Gastroesophageal sphincter (tissue), 4 donors: ENCODE measurements around the gene ZFP2. TPM values are rescaled to one million over a fixed set of nuclear protein-coding genes. Genes with fewer than 3 reads are reported as not detected.

Experiments
- ATAC-seq: fragments of 150-250 bp; one replicate; pipeline ENCODE4 v1.9.1; 2016; ENCODE audit warnings: mild to moderate bottlenecking, moderate library complexity
- H3K27ac ChIP-seq, 4 donors: fragments of 200-600 bp; sonication (generic) in 3 of 4; 1 replicate in 3 of 4; 2 replicates in 1 of 4; pipeline ENCODE4 v1.5.1; 2016 to 2019
- H3K27me3 ChIP-seq: fragments of 200-600 bp; sonication (generic); one replicate; pipeline ENCODE4 v1.5.1; 2019
- H3K36me3 ChIP-seq, 2 donors: fragments of 200-600 bp; sonication (generic); one replicate each; pipeline ENCODE4 v1.5.1; 2019; ENCODE audit warnings: control low read depth in 1 of 2
- H3K4me1 ChIP-seq, 3 donors: fragments of 200-600 bp; sonication (generic); 1 replicate in 2 of 3; 2 replicates in 1 of 3; pipeline ENCODE4 v1.5.1; 2016 to 2019; ENCODE audit warnings: control low read depth in 2 of 3
- H3K4me3 ChIP-seq, 2 donors: fragments of 200-600 bp; sonication (generic); one replicate each; pipeline ENCODE4 v1.5.1; 2019; ENCODE audit warnings: mild to moderate bottlenecking in 1 of 2, moderate library complexity in 1 of 2
- H3K9me3 ChIP-seq, 3 donors: fragments of 200-600 bp; sonication (generic); one replicate each; pipeline ENCODE4 v1.5.1; 2017 to 2019; ENCODE audit warnings: control low read depth in 2 of 3
- CTCF ChIP-seq, 4 experiments: fragments of 200-600 bp in 2 of 4; fragments of 450-650 bp in 2 of 4; sonication (generic) in 1 of 4; IDR thresholded peaks; one replicate each; pipeline ENCODE4 v1.5.1; 2017 to 2019; ENCODE audit warnings: antibody characterized with exemption in 4 of 4, mild to moderate bottlenecking in 2 of 4, moderate library complexity in 2 of 4
- EP300 ChIP-seq: sonication (generic); formaldehyde crosslinking; IDR thresholded peaks from one replicate; pipeline ENCODE4 v1.6.1; 2017; ENCODE audit warnings: antibody characterized with exemption, mild to moderate bottlenecking
- POLR2A ChIP-seq, 2 donors: fragments of 450-650 bp; IDR thresholded peaks; one replicate each; pipeline ENCODE4 v1.6.1; 2017; ENCODE audit warnings: antibody characterized with exemption in 2 of 2, mild to moderate bottlenecking in 2 of 2, moderate library complexity in 1 of 2
- POLR2AphosphoS5 ChIP-seq: sonication (generic); formaldehyde crosslinking; IDR thresholded peaks from one replicate; pipeline ENCODE4 v1.6.1; 2017; ENCODE audit warnings: antibody characterized with exemption
- WGBS, 2 donors: methylation state at CpG; one replicate each; pipeline ENCODE4 v1.1.5; 2018; ENCODE audit warnings: low coverage in 1 of 2; 5-methylcytosine and 5-hydroxymethylcytosine counted together
- total RNA-seq, 4 donors: library from RNA; depleted of rRNA; stranded (reverse); fragments of >200 nt; gene quantifications; one replicate each; pipeline ENCODE4 v1.1.0, GENCODE V29; 2016

Gene ZFP2
- total RNA-seq, 4 donors from 2014 or later = 1.9 to 12.8 (median 3.4) TPM

DNA sequence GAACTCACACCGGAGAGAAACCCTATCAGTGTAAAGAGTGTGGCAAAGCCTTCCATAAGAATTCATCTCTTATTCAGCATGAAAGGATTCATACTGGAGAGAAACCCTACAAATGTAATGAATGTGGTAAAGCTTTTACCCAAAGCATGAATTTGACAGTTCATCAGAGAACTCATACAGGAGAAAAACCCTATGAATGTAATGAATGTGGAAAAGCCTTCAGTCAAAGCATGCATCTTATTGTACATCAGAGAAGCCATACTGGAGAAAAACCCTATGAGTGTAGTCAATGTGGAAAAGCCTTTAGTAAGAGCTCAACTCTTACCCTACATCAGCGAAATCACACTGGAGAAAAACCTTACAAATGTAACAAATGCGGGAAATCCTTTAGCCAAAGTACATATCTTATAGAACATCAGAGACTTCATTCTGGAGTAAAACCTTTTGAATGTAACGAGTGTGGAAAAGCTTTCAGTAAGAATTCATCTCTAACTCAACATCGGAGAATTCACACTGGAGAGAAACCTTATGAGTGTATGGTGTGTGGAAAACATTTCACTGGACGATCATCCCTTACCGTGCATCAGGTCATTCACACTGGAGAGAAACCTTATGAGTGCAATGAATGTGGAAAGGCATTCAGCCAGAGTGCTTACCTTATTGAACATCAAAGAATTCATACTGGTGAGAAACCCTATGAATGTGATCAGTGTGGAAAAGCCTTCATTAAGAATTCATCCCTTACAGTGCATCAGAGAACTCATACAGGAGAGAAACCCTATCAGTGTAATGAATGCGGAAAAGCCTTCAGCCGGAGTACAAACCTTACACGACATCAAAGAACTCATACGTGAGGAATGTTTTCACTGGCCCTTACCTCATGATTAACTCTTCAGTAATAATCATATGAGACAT, 36.4 kb downstream of the ZFP2 start:
- WGBS, 2 donors = 86 to 93% methylated on average over 10 to 11 of the region's 11 CpGs
- Histone ChIP-seq H3K27me3 (no peaks in the 10 kb centered on the region), H3K36me3 (peaks cover 7 to 95% of the 10 kb centered on the region in 2 donors), H3K27ac (no peak overlapping the region), H3K4me3 (no peak overlapping the region), H3K4me1 (no peaks in the 10 kb centered on the region), H3K9me3 (peaks cover 9 to 100% (median 13%) of the 10 kb centered on the region in 3 donors)
- ATAC-seq = no peak
- TF ChIP-seq POLR2AphosphoS5 = no peak
- TF ChIP-seq POLR2A (IDR thresholded peaks at IDR 0.05) = no peak
- TF ChIP-seq EP300 = no peak
- TF ChIP-seq CTCF (IDR thresholded peaks at IDR 0.05) = no peak

- 0% methylated on average over 1 of the region's 69 CpGs for WGBS, 2 donors
- H3K27ac ChIP-seq = peak within 1 kb of the TSS in 3 of 4 donors; percentile 85 to 95 (median 86)
- H3K36me3 ChIP-seq = peaks cover 0 to 55% of the 10 kb centered on the region in 2 donors
- peaks cover 0 to 23% (median 4%) of the 10 kb centered on the region in 3 donors for H3K4me1 ChIP-seq
- peak within 1 kb of the TSS; percentile 35 to 61 for H3K4me3 ChIP-seq
- H3K9me3 ChIP-seq = peaks cover 0 to 49% (median 2%) of the 10 kb centered on the region in 3 donors
- ATAC-seq = peak; percentile 97
- TF ChIP-seq CTCF (IDR thresholded peaks at IDR 0.05) (peak in 1 of 4 experiments; percentile 8), EP300 (no peak), POLR2A (IDR thresholded peaks at IDR 0.05) (no peak), POLR2AphosphoS5 (peak; percentile 48)
- no peaks in the 10 kb centered on the region for H3K27me3 ChIP-seq
Measured at GRCh38 chr5:178940569-178941360, 45.1 kb downstream of the ZFP2 start, which contains the start of gene ZNF454. Gene ZNF454, plus strand, starts transcription at chr5:178941198. Its CDS starts 1,594 bp downstream, at chr5:178942792.

DNA sequence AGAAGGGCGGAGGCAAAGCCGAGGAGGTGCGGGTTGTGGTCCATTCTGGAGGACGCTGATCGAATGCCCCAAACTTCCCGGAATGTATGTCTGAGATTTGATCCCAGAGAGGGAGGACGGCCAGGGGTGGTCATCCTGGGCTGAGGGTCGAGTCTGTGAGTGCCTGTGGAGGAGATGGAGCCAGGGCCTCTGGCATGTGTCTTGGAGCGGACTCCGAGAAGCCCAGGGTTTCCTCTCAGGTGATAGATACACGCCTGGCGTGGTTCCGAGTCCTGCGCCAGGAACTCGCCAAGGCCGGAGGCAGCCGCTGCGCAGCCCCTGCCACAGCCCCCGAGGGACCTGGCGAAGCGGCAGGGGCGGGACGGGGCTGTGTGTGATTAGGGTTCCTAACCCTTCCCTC, 45.6 kb downstream of the ZFP2 start:
- TF ChIP-seq EP300 (no peak), CTCF (IDR thresholded peaks at IDR 0.05) (no peak), POLR2AphosphoS5 (no peak), POLR2A (IDR thresholded peaks at IDR 0.05) (no peak)
- H3K9me3 ChIP-seq = peaks cover 0 to 48% (median 2%) of the 10 kb centered on the region in 3 donors
- ATAC-seq = no peak

DNA sequence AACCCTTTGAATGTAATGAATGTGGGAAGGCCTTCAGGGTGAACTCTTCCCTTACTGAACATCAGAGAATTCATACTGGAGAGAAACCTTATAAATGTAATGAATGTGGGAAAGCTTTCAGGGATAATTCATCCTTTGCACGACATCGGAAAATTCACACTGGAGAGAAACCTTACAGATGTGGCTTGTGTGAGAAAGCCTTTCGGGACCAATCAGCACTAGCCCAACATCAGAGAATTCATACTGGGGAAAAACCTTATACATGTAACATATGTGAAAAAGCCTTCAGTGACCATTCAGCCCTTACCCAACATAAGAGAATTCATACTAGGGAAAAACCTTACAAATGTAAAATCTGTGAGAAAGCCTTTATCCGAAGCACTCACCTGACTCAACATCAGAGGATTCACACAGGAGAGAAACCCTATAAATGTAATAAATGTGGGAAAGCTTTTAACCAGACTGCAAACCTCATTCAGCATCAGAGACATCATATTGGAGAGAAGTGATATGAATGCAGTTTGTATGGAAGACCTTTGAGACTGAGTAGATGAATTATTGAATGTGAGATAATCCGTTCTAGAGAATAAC, 69.8 kb downstream of the ZFP2 start:
- Histone ChIP-seq H3K4me3 (no peak overlapping the region), H3K27ac (no peak overlapping the region), H3K36me3 (peaks cover 0 to 72% of the 10 kb centered on the region in 2 donors), H3K4me1 (no peaks in the 10 kb centered on the region), H3K9me3 (peaks cover 9 to 100% (median 10%) of the 10 kb centered on the region in 3 donors), H3K27me3 (no peaks in the 10 kb centered on the region)
- TF ChIP-seq POLR2AphosphoS5 = no peak
- no peak for TF ChIP-seq EP300
- no peak for TF ChIP-seq CTCF (IDR thresholded peaks at IDR 0.05)
- no peak for TF ChIP-seq POLR2A (IDR thresholded peaks at IDR 0.05)
- no peak for ATAC-seq
- WGBS, 2 donors = 96 to 98% methylated on average over 3 to 5 of the region's 5 CpGs

More for the DNA sequence above, 45.6 kb downstream of the ZFP2 start:
- Histone ChIP-seq H3K27ac (peak overlapping the region in 3 of 4 donors; percentile 85 to 95 (median 86)), H3K4me3 (peak overlapping the region; percentile 35 to 61), H3K36me3 (peaks cover 0 to 55% of the 10 kb centered on the region in 2 donors), H3K4me1 (peaks cover 0 to 23% (median 4%) of the 10 kb centered on the region in 3 donors), H3K27me3 (no peaks in the 10 kb centered on the region)
- 3% methylated on average over 8 of the region's 23 CpGs; no CpG with 5 or more reads in 1 of the 2 donors for WGBS, 2 donors
